ENCODE data around the gene WIPF3.

WIPF3 gene

GRCh38 chr7:29808075-29808801, 1.9 kb downstream of the WIPF3 start:
- in situ Hi-C loops (cut with MboI; ENCODE audit: low sequenced_read_pairs) = no loop called here

GRCh38 chr7:29809533-29810155, 3.3 kb downstream of the WIPF3 start:
- in situ Hi-C loops (cut with MboI; ENCODE audit: low sequenced_read_pairs) = no loop called here

GRCh38 chr7:29810297-29810696, 4.0 kb downstream of the WIPF3 start:
- in situ Hi-C loops (cut with MboI; ENCODE audit: low sequenced_read_pairs) = no loop called here

GRCh38 chr7:29810813-29811482, 4.6 kb downstream of the WIPF3 start:
- in situ Hi-C loops (cut with MboI; ENCODE audit: low sequenced_read_pairs) = no loop called here

GRCh38 chr7:29811586-29811985, 5.3 kb downstream of the WIPF3 start:
- in situ Hi-C loops (cut with MboI; ENCODE audit: low sequenced_read_pairs) = no loop called here

- in situ Hi-C loops (cut with MboI; ENCODE audit: low sequenced_read_pairs) = no loop called here
Observed at GRCh38 chr7:29812185-29812876, 6.0 kb downstream of the WIPF3 start.

GRCh38 chr7:29815181-29816105, 9.1 kb downstream of the WIPF3 start:
- in situ Hi-C loops (cut with MboI; ENCODE audit: low sequenced_read_pairs) = no loop called here

- in situ Hi-C loops (cut with MboI; ENCODE audit: low sequenced_read_pairs) = no loop called here
Observed at GRCh38 chr7:29818308-29818707, 12.0 kb downstream of the WIPF3 start.

- in situ Hi-C loops (cut with MboI; ENCODE audit: low sequenced_read_pairs) = no loop called here
Observed at GRCh38 chr7:29825775-29826529, 19.6 kb downstream of the WIPF3 start.

- in situ Hi-C loops (cut with MboI; ENCODE audit: low sequenced_read_pairs) = no loop called here
Observed at GRCh38 chr7:29826530-29826822, 20.2 kb downstream of the WIPF3 start.

GRCh38 chr7:29826904-29827303, 20.6 kb downstream of the WIPF3 start:
- in situ Hi-C loops (cut with MboI; ENCODE audit: low sequenced_read_pairs) = no loop called here

- in situ Hi-C loops (cut with MboI; ENCODE audit: low sequenced_read_pairs) = no loop called here
Observed at GRCh38 chr7:29831705-29832104, 25.4 kb downstream of the WIPF3 start.

- in situ Hi-C loops (cut with MboI; ENCODE audit: low sequenced_read_pairs) = no loop called here
Observed at GRCh38 chr7:29833929-29834328, 27.6 kb downstream of the WIPF3 start.

GRCh38 chr7:29835718-29836117, 29.4 kb downstream of the WIPF3 start:
- in situ Hi-C loops (cut with MboI; ENCODE audit: low sequenced_read_pairs) = no loop called here

GRCh38 chr7:29839302-29839701, 33.0 kb downstream of the WIPF3 start:
- in situ Hi-C loops (cut with MboI; ENCODE audit: low sequenced_read_pairs) = no loop called here

GRCh38 chr7:29839921-29840320, 33.6 kb downstream of the WIPF3 start:
- in situ Hi-C loops (cut with MboI; ENCODE audit: low sequenced_read_pairs) = no loop called here

GRCh38 chr7:29840701-29841100, 34.4 kb downstream of the WIPF3 start:
- in situ Hi-C loops (cut with MboI; ENCODE audit: low sequenced_read_pairs) = no loop called here

- in situ Hi-C loops (cut with MboI; ENCODE audit: low sequenced_read_pairs) = no loop called here
Observed at GRCh38 chr7:29841926-29842701, 35.8 kb downstream of the WIPF3 start.

- in situ Hi-C loops (cut with MboI; ENCODE audit: low sequenced_read_pairs) = no loop called here
Observed at GRCh38 chr7:29843093-29843492, 36.8 kb downstream of the WIPF3 start.
